Measurements from ENCODE around the gene EFNA2. TPM values are rescaled to one million over a fixed set of nuclear protein-coding genes. Genes with fewer than 3 reads are reported as not detected.
A peak's percentile ranks its signal among the peaks of the same experiment; 100 is the strongest.

Gene EFNA2
- total RNA-seq, 1 experiment from 2014 or later = 11.4 TPM

DNA sequence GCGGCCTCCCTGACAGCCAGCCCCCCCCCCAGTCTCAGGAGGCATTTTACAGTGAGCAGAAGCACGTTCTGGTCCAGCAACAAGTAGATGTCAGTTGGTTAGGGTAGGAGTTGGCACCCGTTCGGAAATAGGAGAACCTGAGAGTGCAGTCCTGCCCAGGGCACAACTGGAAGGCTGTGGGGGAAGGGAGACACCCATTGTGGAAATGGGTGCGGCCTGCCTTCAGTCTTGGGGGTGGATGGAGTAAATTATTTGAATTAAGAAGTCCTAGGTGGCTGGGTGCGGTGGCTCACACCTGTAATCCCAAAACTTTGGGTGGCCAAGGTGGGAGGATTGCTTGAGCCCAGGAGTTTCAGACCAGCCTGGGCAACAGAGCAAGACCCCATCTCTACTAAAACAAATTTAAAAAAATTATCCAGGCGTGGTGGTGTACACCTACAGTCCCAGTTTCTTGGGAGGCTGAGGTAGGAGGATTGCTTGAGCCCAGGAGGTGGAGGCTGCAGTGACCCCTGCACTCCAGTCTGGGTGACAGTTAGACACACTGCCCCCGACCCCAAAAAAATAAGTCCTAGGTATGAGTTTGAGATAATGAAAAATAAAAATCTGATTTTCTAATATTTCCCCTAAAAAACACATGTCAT is 15.3 kb upstream of the EFNA2 start (continued):
- TF ChIP-seq, protein P1, sequence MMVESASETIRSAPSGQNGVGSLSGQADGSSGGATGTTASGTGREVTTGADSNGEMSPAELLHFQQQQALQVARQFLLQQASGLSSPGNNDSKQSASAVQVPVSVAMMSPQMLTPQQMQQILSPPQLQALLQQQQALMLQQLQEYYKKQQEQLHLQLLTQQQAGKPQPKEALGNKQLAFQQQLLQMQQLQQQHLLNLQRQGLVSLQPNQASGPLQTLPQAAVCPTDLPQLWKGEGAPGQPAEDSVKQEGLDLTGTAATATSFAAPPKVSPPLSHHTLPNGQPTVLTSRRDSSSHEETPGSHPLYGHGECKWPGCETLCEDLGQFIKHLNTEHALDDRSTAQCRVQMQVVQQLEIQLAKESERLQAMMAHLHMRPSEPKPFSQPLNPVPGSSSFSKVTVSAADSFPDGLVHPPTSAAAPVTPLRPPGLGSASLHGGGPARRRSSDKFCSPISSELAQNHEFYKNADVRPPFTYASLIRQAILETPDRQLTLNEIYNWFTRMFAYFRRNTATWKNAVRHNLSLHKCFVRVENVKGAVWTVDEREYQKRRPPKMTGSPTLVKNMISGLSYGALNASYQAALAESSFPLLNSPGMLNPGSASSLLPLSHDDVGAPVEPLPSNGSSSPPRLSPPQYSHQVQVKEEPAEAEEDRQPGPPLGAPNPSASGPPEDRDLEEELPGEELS (CRISPR knock-in tag; IDR thresholded peaks at IDR 0.05) = no peak
- no peak for TF ChIP-seq SMAD4 (CRISPR knock-in tag; IDR thresholded peaks at IDR 0.05)
- TF ChIP-seq, protein P2, sequence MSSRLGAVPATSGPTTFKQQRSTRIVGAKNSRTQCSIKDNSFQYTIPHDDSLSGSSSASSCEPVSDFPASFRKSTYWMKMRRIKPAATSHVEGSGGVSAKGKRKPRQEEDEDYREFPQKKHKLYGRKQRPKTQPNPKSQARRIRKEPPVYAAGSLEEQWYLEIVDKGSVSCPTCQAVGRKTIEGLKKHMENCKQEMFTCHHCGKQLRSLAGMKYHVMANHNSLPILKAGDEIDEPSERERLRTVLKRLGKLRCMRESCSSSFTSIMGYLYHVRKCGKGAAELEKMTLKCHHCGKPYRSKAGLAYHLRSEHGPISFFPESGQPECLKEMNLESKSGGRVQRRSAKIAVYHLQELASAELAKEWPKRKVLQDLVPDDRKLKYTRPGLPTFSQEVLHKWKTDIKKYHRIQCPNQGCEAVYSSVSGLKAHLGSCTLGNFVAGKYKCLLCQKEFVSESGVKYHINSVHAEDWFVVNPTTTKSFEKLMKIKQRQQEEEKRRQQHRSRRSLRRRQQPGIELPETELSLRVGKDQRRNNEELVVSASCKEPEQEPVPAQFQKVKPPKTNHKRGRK (CRISPR knock-in tag; IDR thresholded peaks at IDR 0.05; ENCODE audit: borderline replicate concordance) = no peak
- TF ChIP-seq EMX1 (CRISPR knock-in tag; IDR thresholded peaks at IDR 0.05) = no peak
- TF ChIP-seq, protein P3, sequence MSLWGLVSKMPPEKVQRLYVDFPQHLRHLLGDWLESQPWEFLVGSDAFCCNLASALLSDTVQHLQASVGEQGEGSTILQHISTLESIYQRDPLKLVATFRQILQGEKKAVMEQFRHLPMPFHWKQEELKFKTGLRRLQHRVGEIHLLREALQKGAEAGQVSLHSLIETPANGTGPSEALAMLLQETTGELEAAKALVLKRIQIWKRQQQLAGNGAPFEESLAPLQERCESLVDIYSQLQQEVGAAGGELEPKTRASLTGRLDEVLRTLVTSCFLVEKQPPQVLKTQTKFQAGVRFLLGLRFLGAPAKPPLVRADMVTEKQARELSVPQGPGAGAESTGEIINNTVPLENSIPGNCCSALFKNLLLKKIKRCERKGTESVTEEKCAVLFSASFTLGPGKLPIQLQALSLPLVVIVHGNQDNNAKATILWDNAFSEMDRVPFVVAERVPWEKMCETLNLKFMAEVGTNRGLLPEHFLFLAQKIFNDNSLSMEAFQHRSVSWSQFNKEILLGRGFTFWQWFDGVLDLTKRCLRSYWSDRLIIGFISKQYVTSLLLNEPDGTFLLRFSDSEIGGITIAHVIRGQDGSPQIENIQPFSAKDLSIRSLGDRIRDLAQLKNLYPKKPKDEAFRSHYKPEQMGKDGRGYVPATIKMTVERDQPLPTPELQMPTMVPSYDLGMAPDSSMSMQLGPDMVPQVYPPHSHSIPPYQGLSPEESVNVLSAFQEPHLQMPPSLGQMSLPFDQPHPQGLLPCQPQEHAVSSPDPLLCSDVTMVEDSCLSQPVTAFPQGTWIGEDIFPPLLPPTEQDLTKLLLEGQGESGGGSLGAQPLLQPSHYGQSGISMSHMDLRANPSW (CRISPR knock-in tag; conservative IDR thresholded peaks at IDR 0.05; ENCODE audit: low read depth) = no peak
- TF ChIP-seq, protein P4, sequence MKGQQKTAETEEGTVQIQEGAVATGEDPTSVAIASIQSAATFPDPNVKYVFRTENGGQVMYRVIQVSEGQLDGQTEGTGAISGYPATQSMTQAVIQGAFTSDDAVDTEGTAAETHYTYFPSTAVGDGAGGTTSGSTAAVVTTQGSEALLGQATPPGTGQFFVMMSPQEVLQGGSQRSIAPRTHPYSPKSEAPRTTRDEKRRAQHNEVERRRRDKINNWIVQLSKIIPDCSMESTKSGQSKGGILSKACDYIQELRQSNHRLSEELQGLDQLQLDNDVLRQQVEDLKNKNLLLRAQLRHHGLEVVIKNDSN (CRISPR knock-in tag; IDR thresholded peaks at IDR 0.05) = no peak
- no peak for TF ChIP-seq NR3C1 (CRISPR knock-in tag; conservative IDR thresholded peaks at IDR 0.05; ENCODE audit: low read depth)
- TF ChIP-seq, protein P5, sequence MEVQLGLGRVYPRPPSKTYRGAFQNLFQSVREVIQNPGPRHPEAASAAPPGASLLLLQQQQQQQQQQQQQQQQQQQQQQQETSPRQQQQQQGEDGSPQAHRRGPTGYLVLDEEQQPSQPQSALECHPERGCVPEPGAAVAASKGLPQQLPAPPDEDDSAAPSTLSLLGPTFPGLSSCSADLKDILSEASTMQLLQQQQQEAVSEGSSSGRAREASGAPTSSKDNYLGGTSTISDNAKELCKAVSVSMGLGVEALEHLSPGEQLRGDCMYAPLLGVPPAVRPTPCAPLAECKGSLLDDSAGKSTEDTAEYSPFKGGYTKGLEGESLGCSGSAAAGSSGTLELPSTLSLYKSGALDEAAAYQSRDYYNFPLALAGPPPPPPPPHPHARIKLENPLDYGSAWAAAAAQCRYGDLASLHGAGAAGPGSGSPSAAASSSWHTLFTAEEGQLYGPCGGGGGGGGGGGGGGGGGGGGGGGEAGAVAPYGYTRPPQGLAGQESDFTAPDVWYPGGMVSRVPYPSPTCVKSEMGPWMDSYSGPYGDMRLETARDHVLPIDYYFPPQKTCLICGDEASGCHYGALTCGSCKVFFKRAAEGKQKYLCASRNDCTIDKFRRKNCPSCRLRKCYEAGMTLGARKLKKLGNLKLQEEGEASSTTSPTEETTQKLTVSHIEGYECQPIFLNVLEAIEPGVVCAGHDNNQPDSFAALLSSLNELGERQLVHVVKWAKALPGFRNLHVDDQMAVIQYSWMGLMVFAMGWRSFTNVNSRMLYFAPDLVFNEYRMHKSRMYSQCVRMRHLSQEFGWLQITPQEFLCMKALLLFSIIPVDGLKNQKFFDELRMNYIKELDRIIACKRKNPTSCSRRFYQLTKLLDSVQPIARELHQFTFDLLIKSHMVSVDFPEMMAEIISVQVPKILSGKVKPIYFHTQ (CRISPR knock-in tag; IDR thresholded peaks at IDR 0.05) = no peak
- TF ChIP-seq ZNF121 (CRISPR knock-in tag; IDR thresholded peaks at IDR 0.05) = peak; percentile 65; the same call in 1 of the 2 replicates
- no peak for TF ChIP-seq ZBTB21 (CRISPR knock-in tag; IDR thresholded peaks at IDR 0.05; ENCODE audit: borderline replicate concordance)
- TF ChIP-seq, protein P6, sequence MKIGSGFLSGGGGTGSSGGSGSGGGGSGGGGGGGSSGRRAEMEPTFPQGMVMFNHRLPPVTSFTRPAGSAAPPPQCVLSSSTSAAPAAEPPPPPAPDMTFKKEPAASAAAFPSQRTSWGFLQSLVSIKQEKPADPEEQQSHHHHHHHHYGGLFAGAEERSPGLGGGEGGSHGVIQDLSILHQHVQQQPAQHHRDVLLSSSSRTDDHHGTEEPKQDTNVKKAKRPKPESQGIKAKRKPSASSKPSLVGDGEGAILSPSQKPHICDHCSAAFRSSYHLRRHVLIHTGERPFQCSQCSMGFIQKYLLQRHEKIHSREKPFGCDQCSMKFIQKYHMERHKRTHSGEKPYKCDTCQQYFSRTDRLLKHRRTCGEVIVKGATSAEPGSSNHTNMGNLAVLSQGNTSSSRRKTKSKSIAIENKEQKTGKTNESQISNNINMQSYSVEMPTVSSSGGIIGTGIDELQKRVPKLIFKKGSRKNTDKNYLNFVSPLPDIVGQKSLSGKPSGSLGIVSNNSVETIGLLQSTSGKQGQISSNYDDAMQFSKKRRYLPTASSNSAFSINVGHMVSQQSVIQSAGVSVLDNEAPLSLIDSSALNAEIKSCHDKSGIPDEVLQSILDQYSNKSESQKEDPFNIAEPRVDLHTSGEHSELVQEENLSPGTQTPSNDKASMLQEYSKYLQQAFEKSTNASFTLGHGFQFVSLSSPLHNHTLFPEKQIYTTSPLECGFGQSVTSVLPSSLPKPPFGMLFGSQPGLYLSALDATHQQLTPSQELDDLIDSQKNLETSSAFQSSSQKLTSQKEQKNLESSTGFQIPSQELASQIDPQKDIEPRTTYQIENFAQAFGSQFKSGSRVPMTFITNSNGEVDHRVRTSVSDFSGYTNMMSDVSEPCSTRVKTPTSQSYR (CRISPR knock-in tag; IDR thresholded peaks at IDR 0.05) = no peak
- TF ChIP-seq, protein P7, sequence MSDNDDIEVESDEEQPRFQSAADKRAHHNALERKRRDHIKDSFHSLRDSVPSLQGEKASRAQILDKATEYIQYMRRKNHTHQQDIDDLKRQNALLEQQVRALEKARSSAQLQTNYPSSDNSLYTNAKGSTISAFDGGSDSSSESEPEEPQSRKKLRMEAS (CRISPR knock-in tag; IDR thresholded peaks at IDR 0.05) = no peak
- TF ChIP-seq ZNF232 (CRISPR knock-in tag; IDR thresholded peaks at IDR 0.05) = no peak
- TF ChIP-seq ZNF671 (CRISPR knock-in tag; IDR thresholded peaks at IDR 0.05) = peak; percentile 8; the same call in 1 of the 2 replicates
- no peak for TF ChIP-seq TCF7 (CRISPR knock-in tag; IDR thresholded peaks at IDR 0.05; ENCODE audit: low read depth)
- TF ChIP-seq ZNF396 (CRISPR knock-in tag; IDR thresholded peaks at IDR 0.05; ENCODE audit: borderline replicate concordance) = no peak
- TF ChIP-seq, protein P8, sequence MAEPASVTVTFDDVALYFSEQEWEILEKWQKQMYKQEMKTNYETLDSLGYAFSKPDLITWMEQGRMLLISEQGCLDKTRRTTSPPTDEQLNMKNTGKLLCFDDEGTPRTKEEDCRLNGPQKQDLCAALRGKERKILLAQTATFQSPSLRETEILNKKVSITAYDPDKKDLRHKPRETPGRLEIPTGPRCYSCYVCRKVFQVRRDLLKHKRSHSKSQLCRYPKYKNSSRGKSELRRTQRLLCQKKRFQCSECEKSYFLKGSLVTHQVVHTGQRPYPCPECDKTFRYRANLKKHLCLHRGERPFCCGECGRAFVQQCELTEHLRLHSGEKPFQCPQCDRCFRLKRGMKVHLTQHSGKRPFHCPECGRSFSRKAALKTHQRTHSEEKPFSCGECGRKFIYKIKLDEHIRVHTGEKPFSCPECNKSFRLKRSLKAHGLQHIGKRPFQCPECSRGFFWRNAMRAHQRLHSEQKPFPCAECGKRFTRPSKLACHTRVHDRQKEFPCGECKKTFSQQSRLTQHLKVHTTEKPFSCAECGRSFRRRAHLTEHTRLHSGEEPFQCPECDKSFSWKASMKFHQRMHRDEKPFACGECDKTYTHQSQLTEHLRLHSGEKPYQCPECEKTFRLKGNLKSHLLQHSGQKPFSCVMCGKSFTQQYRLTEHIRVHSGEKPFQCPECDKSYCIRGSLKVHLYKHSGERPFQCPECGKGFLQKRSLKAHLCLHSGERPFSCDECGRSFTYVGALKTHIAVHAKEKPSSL (CRISPR knock-in tag; conservative IDR thresholded peaks at IDR 0.05) = no peak; the same call in 1 of the 2 replicates

Measured in WTC11 (cell line).